BJ (cell line): ENCODE measurements around the gene ELL. TPM values are rescaled to one million over a fixed set of nuclear protein-coding genes. Genes with fewer than 3 reads are reported as not detected.

Source experiments
- CTCF ChIA-PET: fragments of 350-600 bp; formaldehyde crosslinking; extraction: SDS; loops from one replicate; lab custom pipeline; 2021; ENCODE audit warnings: antibody characterized with exemption, inconsistent platforms; lab: Yijun Ruan, JAX
- POLR2A ChIA-PET: fragments of 300-600 bp; sonication (Branson Sonifier 250); formaldehyde crosslinking; extraction: SDS; loops from one replicate; lab custom pipeline; 2021; ENCODE audit warnings: antibody characterized with exemption; lab: Charles Lee
- DNase-seq: peaks from one replicate; pipeline ENCODE4 v3.0.0-alpha.2; 2011; ENCODE audit warnings: low read depth
- H3K27me3 ChIP-seq: 2 replicates; pipeline ENCODE4 v1.6.0; 2011; ENCODE audit warnings: low read length; ENCODE audit not compliant: control insufficient read depth, insufficient read depth
- H3K36me3 ChIP-seq: 2 replicates; pipeline ENCODE4 v1.5.1; 2011; ENCODE audit warnings: low read length; ENCODE audit not compliant: control insufficient read depth, insufficient read depth
- H3K4me3 ChIP-seq: 2 replicates; pipeline ENCODE4 v1.5.1; 2011; ENCODE audit warnings: low read depth, mild to moderate bottlenecking, control low read depth, low read length
- polyA plus RNA-seq: library from polyadenylated mRNA; depleted of rRNA; stranded (reverse); fragments of >200 nt; gene quantifications from 2 replicates; pipeline ENCODE4 v1.2.3, GENCODE V29; 2011
- TF ChIP-seq, protein P1 (sequence below): IDR thresholded peaks from 2 replicates; pipeline ENCODE4 v1.5.1; 2011; ENCODE audit warnings: low read depth, mild to moderate bottlenecking, control low read depth, inconsistent platforms, low read length, moderate library complexity; ENCODE audit not compliant: insufficient read depth

Gene ELL
- polyA plus RNA-seq, 1 experiment = 10.2 TPM

DNA sequence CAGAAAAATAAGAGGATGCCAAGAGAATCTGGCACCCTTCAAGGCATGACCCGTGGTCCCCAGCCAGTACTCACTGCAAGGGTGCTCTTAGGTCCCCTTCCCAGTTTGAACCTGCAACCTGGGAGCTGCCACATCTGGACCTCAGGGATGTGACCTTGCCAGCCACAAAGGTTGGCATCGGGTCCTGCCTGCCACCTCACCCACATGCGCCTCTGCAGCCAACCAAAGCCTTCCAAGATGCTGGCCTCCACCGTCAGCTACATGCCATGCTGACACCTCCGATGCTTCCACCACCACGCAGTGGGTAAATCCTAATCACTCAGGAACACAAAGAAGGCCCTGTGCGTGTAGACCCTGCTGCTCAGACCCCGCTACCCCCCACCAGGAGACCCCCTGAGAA, 35.1 kb downstream of the ELL start:
- no peak for DNase-seq
- peaks cover 7% of the 10 kb centered on the region for H3K36me3 ChIP-seq
- ChIA-PET POLR2A (interaction anchor here (0.9 kb wide), 1 partner anchor 9 kb away, joined by 3 read pairs; no protein-coding TSS in a partner anchor), CTCF (interaction anchor here (1.0 to 2.4 kb wide), 5 partner anchors 9 to 33 kb away, joined by 3 to 7 read pairs (median 4); no protein-coding TSS in a partner anchor)
- no peaks in the 10 kb centered on the region for H3K27me3 ChIP-seq
- H3K4me3 ChIP-seq = no peak overlapping the region
- TF ChIP-seq, protein P1, sequence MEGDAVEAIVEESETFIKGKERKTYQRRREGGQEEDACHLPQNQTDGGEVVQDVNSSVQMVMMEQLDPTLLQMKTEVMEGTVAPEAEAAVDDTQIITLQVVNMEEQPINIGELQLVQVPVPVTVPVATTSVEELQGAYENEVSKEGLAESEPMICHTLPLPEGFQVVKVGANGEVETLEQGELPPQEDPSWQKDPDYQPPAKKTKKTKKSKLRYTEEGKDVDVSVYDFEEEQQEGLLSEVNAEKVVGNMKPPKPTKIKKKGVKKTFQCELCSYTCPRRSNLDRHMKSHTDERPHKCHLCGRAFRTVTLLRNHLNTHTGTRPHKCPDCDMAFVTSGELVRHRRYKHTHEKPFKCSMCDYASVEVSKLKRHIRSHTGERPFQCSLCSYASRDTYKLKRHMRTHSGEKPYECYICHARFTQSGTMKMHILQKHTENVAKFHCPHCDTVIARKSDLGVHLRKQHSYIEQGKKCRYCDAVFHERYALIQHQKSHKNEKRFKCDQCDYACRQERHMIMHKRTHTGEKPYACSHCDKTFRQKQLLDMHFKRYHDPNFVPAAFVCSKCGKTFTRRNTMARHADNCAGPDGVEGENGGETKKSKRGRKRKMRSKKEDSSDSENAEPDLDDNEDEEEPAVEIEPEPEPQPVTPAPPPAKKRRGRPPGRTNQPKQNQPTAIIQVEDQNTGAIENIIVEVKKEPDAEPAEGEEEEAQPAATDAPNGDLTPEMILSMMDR = no peak

DNA sequence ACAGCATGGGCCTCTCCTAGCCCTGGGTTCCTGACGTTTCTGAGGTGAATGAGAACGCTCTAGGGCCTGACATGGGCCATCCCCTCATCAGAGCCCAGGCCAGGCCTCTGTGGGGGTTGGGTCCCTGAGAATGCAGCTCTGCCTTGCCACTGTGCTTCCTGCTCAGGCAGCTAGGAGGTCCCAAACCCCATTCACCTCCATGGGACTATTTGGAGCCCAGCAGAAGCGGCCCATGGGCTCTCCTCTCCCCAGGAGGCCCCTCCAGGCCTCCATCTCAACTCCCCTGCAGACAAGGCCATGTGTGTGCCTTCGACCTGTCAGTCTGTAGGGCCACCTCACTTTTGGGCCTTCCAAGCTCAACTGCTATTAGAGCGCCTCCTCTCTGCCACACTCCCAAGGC, 36.9 kb downstream of the ELL start:
- POLR2A ChIA-PET = no interaction called here

DNA sequence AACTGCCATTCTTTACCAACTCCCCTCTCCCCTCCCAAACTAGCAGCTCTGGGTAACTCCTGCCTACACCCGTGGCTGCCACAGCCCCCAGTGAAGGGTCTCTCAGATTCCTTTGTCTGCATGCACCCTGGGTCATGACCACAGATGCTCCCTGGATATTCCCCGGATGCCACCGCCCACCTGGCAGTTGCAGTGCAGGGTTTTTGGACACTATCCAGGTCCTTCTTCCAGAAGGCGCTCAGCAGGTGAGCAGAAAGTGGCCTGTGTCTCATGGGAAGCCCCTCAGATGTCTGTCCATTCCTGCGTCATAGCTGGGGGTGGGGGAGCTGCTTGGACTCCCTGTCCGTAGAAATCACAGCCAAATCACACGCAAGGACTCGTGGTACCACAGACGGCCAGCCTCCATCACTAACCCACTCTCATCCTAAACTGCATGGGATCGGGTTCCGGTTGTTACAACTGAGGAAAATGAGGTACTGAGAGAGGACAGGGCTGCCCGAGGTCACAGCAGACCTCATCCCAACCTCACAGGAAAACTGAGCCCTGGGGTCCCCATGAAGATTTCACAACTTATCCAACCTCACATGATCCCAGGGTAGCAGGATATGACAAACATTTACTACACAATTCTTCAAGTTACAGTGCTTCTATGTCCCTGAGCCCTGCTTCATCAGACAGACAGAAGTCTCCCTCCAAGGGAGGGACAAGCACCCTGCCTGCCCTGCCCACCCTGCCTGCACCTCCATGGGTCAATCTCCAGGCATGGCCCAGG, 38.6 kb downstream of the ELL start:
- no peaks in the 10 kb centered on the region for H3K27me3 ChIP-seq
- no peak for DNase-seq
- peaks cover 2% of the 10 kb centered on the region for H3K36me3 ChIP-seq
- ChIA-PET CTCF (interaction anchor here (0.7 to 6.9 kb wide), 5 partner anchors 8 to 363 kb away, joined by 3 to 35 read pairs (median 4); no protein-coding TSS in a partner anchor), POLR2A (no interaction called here)
- H3K4me3 ChIP-seq = no peak overlapping the region
- TF ChIP-seq, protein P1 = no peak

More for the DNA sequence above, 36.9 kb downstream of the ELL start:
- TF ChIP-seq, protein P1 = no peak
- CTCF ChIA-PET = interaction anchor here (1.1 to 2.4 kb wide), 2 partner anchors 23 to 35 kb away, joined by 3 to 7 read pairs; no protein-coding TSS in a partner anchor
- Histone ChIP-seq H3K36me3 (peaks cover 2% of the 10 kb centered on the region), H3K4me3 (no peak overlapping the region), H3K27me3 (no peaks in the 10 kb centered on the region)
- DNase-seq = no peak

DNA sequence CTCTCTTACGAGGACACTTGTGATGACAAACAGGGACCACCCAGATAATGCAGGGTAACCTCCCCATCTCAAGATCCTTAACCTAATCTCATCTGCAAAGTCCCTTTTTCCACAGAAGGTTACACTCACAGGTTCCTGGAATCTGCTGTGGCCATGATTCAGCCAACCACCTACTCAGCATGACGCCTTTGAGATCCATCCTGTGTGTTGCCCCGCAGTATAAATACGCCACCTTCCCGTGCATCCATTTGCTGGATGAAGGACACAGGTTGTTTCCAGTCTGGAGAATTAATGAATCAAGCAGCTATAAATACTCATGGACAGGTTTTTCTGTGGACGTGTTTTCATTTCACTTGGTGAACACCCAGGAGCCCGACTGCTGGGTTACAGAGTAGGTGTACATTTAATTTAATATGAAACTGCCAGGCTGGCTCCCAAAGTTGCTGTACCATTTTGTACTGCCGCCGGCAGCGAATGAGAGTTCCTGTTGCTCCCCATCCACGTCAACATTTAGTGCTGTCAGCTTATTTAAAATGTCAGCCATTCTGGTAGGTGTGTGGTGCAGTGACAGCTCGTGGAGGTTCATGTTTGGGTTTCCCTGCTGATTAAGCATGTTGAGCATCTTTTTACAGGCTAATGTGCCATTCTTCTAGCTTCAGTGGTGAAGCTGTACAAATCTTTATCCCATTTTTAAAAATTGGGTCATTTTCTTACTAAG, 40.2 kb downstream of the ELL start:
- no peak for DNase-seq
- TF ChIP-seq, protein P1 = no peak
- ChIA-PET CTCF (interaction anchor here (1.7 to 6.9 kb wide), 3 partner anchors 13 to 39 kb away, joined by 5 to 35 read pairs (median 11); no protein-coding TSS in a partner anchor), POLR2A (interaction anchor here (0.5 to 0.6 kb wide), 3 partner anchors 32 to 106 kb away, joined by 3 to 10 read pairs (median 7); partner anchors contain the start of gene KXD1)
- Histone ChIP-seq H3K4me3 (no peak overlapping the region), H3K27me3 (no peaks in the 10 kb centered on the region), H3K36me3 (peaks cover 2% of the 10 kb centered on the region; the same call in 1 of the 2 replicates)
